CD14-positive monocyte (primary cell): ENCODE measurements around the gene ACTA1. TPM values are rescaled to one million over a fixed set of nuclear protein-coding genes. Genes with fewer than 3 reads are reported as not detected.
A peak's percentile ranks its signal among the peaks of the same experiment; 100 is the strongest.

Experiments
- DNase-seq, 3 donors: peaks; one replicate each; pipeline ENCODE4 v3.0.0-alpha.2; 2011 to 2022
- H2AFZ ChIP-seq: 2 replicates; pipeline ENCODE4 v1.6.0; 2012; ENCODE audit warnings: mild to moderate bottlenecking, low read depth, low read length, inconsistent platforms; ENCODE audit not compliant: insufficient read depth, poor library complexity, severe bottlenecking
- H3K27ac ChIP-seq, 2 donors: 1 replicate in 1 of 2; 2 replicates in 1 of 2; pipeline ENCODE4 v1.5.1; 2012 to 2013; ENCODE audit warnings: low read length in 2 of 2, control low read depth in 1 of 2, inconsistent platforms in 1 of 2, low read depth in 1 of 2, mild to moderate bottlenecking in 1 of 2
- H3K27me3 ChIP-seq, 2 donors: one replicate each; pipeline versions ENCODE4 v1.6.0 to v1.6.1; 2011 to 2013; ENCODE audit warnings: low read length in 2 of 2; ENCODE audit not compliant: control insufficient read depth in 2 of 2, insufficient read depth in 2 of 2
- H3K36me3 ChIP-seq, 2 donors: replicated peaks in 1 of 2; 1 replicate in 1 of 2; 2 replicates in 1 of 2; pipeline versions ENCODE4 v1.5.1 to v1.6.1; 2012 to 2013; ENCODE audit warnings: low read length in 2 of 2, control low read depth in 1 of 2, inconsistent platforms in 1 of 2, mild to moderate bottlenecking in 1 of 2; ENCODE audit not compliant: insufficient read depth in 2 of 2, control insufficient read depth in 1 of 2
- H3K4me1 ChIP-seq, 2 donors: 1 replicate in 1 of 2; 2 replicates in 1 of 2; pipeline versions ENCODE4 v1.5.1 to v1.6.1; 2012 to 2013; ENCODE audit warnings: low read length in 2 of 2, control low read depth in 1 of 2, inconsistent platforms in 1 of 2, mild to moderate bottlenecking in 1 of 2, moderate library complexity in 1 of 2; ENCODE audit not compliant: insufficient read depth in 2 of 2, control insufficient read depth in 1 of 2
- H3K4me2 ChIP-seq: replicated peaks from 2 replicates; pipeline ENCODE3; 2012; ENCODE audit warnings: low read length, moderate library complexity, mild to moderate bottlenecking; ENCODE audit not compliant: poor library complexity, severe bottlenecking; ENCODE audit errors: extremely low read depth
- H3K4me3 ChIP-seq, 3 experiments: fragments of 200-600 bp in 1 of 3; sonication (generic) in 1 of 3; replicated peaks in 1 of 3; 1 replicate in 2 of 3; 2 replicates in 1 of 3; pipeline ENCODE4 v1.5.1; 2011 to 2013; ENCODE audit warnings: low read length in 3 of 3, mild to moderate bottlenecking in 3 of 3, control low read depth in 2 of 3, low read depth in 2 of 3, inconsistent platforms in 1 of 3, moderate library complexity in 1 of 3
- H3K79me2 ChIP-seq: 2 replicates; pipeline ENCODE4 v1.6.0; 2012; ENCODE audit warnings: mild to moderate bottlenecking, control low read depth, inconsistent platforms, low read length, moderate library complexity; ENCODE audit not compliant: insufficient read depth
- H3K9ac ChIP-seq: 2 replicates; pipeline ENCODE4 v1.6.0; 2017; ENCODE audit warnings: low read length, mild to moderate bottlenecking; ENCODE audit not compliant: insufficient read depth, poor library complexity, severe bottlenecking
- H3K9me3 ChIP-seq, 2 donors: replicated peaks in 1 of 2; 1 replicate in 1 of 2; 2 replicates in 1 of 2; pipeline versions ENCODE4 v1.5.1 to v1.6.1; 2012 to 2013; ENCODE audit warnings: low read length in 2 of 2, control low read depth in 1 of 2; ENCODE audit not compliant: control insufficient read depth in 1 of 2, insufficient read depth in 1 of 2
- H4K20me1 ChIP-seq: 2 replicates; pipeline ENCODE4 v1.6.0; 2012; ENCODE audit warnings: mild to moderate bottlenecking, low read length, control low read depth, moderate library complexity; ENCODE audit not compliant: insufficient read depth
- H3K27ac Mint-ChIP-seq, 7 donors: one replicate each; pipeline ENCODE4 v1.8.0; 2020; ENCODE audit warnings: mild to moderate bottlenecking in 7 of 7, mixed read lengths in 7 of 7, moderate library complexity in 6 of 7, inconsistent platforms in 2 of 7
- H3K27me3 Mint-ChIP-seq, 3 donors: one replicate each; pipeline ENCODE4 v1.8.0; 2021 to 2022; ENCODE audit warnings: low read depth in 3 of 3, mild to moderate bottlenecking in 3 of 3, mixed read lengths in 3 of 3, moderate library complexity in 3 of 3, inconsistent platforms in 1 of 3
- H3K36me3 Mint-ChIP-seq, 2 donors: one replicate each; pipeline ENCODE4 v1.8.0; 2020; ENCODE audit warnings: mixed read lengths in 2 of 2, inconsistent platforms in 1 of 2, mild to moderate bottlenecking in 1 of 2
- H3K4me1 Mint-ChIP-seq: one replicate; pipeline ENCODE4 v1.8.0; 2020; ENCODE audit warnings: mild to moderate bottlenecking, mixed read lengths
- H3K4me3 Mint-ChIP-seq, 2 donors: one replicate each; pipeline ENCODE4 v1.8.0; 2020; ENCODE audit warnings: mild to moderate bottlenecking in 2 of 2, mixed read lengths in 2 of 2, moderate library complexity in 1 of 2
- H3K9me3 Mint-ChIP-seq, 7 donors: one replicate each; pipeline ENCODE4 v1.8.0; 2020 to 2022; ENCODE audit warnings: mixed read lengths in 7 of 7, mild to moderate bottlenecking in 6 of 7, moderate library complexity in 6 of 7, inconsistent platforms in 2 of 7
- WGBS: methylation state at CpG from one replicate; pipeline ENCODE4 v1.1.5; 2013; ENCODE audit warnings: missing lambda C conversion rate; ENCODE audit not compliant: insufficient coverage; 5-methylcytosine and 5-hydroxymethylcytosine counted together
- intact Hi-C, 2 donors: fragments of 100-400 bp; cut with micrococcal nuclease; formaldehyde crosslinking; loops; one replicate each; pipeline versions ENCODE4 v1.15.0 to v1.15.1; 2023
- polyA plus RNA-seq, 3 donors: library from polyadenylated mRNA; depleted of rRNA in 1 of 3; unstranded in 2 of 3; stranded (reverse) in 1 of 3; fragments of 300-500 nt in 2 of 3; fragments of >200 nt in 1 of 3; fragmentation: Illumina TruSeq in 2 of 3; gene quantifications; 1 replicate in 2 of 3; 2 replicates in 1 of 3; pipeline ENCODE4 v1.2.3, GENCODE V29; 2012 to 2021
- TF ChIP-seq, protein P1 (sequence below): fragments of 200-600 bp; IDR thresholded peaks from one replicate; pipeline ENCODE4 v1.8.0; 2022; ENCODE audit warnings: antibody characterized with exemption, mild to moderate bottlenecking

ACTA1 gene
- polyA plus RNA-seq, 3 donors: 0.72 TPM; not detected in 2

DNA sequence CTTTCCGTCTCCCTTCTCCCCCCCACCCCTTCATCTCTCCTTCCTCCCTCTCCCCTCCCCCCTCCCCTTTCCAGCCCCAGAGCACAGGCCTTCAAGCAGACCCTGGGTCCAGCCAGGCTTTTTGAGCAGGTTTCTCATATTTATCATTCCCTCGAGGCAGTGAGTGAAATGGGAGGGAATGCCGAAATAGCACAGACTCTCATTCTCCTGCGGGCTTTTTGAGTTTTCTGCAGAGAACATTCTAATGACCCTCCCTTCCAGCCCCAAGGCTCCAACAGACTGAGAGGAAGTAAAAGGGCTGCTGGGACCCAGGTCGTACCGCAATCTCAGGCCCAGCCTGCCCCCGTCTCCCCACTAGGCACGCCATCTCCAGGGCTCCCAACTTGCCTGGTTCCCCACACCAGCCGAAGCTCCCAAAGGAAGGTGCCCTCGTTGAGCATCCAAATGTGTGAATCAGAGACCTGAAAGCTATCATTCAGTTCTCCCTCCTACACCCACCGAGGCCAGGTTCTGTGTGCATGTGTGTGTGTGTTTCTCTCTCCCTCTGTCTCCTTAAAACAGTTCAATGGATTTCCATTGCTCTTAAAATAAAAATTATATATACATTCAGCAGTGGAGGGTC, 22.3 kb downstream of the ACTA1 start:
- TF ChIP-seq, protein P1, sequence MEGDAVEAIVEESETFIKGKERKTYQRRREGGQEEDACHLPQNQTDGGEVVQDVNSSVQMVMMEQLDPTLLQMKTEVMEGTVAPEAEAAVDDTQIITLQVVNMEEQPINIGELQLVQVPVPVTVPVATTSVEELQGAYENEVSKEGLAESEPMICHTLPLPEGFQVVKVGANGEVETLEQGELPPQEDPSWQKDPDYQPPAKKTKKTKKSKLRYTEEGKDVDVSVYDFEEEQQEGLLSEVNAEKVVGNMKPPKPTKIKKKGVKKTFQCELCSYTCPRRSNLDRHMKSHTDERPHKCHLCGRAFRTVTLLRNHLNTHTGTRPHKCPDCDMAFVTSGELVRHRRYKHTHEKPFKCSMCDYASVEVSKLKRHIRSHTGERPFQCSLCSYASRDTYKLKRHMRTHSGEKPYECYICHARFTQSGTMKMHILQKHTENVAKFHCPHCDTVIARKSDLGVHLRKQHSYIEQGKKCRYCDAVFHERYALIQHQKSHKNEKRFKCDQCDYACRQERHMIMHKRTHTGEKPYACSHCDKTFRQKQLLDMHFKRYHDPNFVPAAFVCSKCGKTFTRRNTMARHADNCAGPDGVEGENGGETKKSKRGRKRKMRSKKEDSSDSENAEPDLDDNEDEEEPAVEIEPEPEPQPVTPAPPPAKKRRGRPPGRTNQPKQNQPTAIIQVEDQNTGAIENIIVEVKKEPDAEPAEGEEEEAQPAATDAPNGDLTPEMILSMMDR: no peak
- no peak overlapping the region for H3K27ac ChIP-seq
- peaks cover 0 to 3% of the 10 kb centered on the region in 2 donors for H3K36me3 Mint-ChIP-seq
- no peak for DNase-seq
- H3K4me1 ChIP-seq: peaks cover 40 to 45% of the 10 kb centered on the region in 2 donors
- no peak overlapping the region for H2AFZ ChIP-seq
- peaks cover 0 to 12% (median 3%) of the 10 kb centered on the region in 7 donors for H3K9me3 Mint-ChIP-seq
- H3K9me3 ChIP-seq: peaks cover 0 to 9% of the 10 kb centered on the region in 2 donors
- H3K27me3 ChIP-seq: peaks cover 18 to 50% of the 10 kb centered on the region in 2 donors
- H3K27me3 Mint-ChIP-seq: peaks cover 42 to 66% (median 53%) of the 10 kb centered on the region in 3 donors
- H3K4me3 Mint-ChIP-seq: no peak overlapping the region
- H3K4me1 Mint-ChIP-seq: peaks cover 41% of the 10 kb centered on the region
- intact Hi-C loops: no loop called here
- H4K20me1 ChIP-seq: no peaks in the 10 kb centered on the region
- no peaks in the 10 kb centered on the region for H3K36me3 ChIP-seq
- peak overlapping the region; percentile 65 for H3K4me2 ChIP-seq
- H3K27ac Mint-ChIP-seq: peak overlapping the region in 1 of 7 donors; percentile 9
- 47% methylated on average over 4 of the region's 11 CpGs for WGBS
- H3K4me3 ChIP-seq: no peak overlapping the region
- H3K79me2 ChIP-seq: no peaks in the 10 kb centered on the region
- H3K9ac ChIP-seq: no peak overlapping the region

DNA sequence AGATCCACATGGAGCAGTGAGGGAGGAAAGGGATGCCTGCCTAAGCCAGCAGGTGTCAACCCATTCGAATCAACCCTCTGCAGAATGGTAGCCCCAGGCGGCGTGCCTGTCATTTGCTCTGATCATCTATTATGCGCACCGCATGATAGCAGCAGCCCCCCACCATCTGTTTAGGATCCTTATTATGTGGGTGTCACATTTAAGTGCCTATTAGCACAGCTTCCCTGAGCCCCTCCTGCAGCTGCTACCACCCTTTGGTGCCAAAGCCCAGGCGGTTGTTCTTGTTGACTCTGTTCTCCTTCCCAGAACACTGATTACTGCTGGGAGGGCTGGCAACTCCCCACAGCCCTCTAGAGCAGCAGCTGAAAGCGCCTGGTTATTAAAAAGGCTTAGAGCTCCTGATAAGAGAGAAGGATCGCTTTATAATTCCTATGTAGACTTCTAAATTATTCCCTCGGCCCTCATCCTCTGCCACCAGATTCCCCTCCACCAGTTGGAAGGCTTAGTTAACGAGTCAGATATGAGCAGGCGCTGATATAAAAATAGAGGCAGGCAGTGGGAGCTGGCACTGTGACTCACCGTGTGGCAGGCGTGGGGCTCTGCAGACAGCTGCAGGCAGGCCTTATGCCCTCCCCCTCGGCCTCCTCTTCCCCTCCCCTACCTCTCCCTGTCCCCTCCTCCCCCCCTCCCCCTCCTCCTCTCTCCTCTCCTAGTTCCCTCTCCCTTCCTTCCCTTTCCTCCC, 23.0 kb downstream of the ACTA1 start:
- H3K4me2 ChIP-seq: peak overlapping the region; percentile 65
- no peak overlapping the region for H3K9ac ChIP-seq
- peak; percentile 20 to 40 (median 35) for DNase-seq
- H3K36me3 ChIP-seq: no peaks in the 10 kb centered on the region
- Mint-ChIP-seq H3K27ac (peak overlapping the region in 2 of 7 donors; percentile 22 to 46), H3K9me3 (peaks cover 0 to 14% (median 3%) of the 10 kb centered on the region in 7 donors), H3K4me1 (peaks cover 41% of the 10 kb centered on the region), H3K36me3 (peaks cover 0 to 3% of the 10 kb centered on the region in 2 donors), H3K27me3 (peaks cover 49 to 73% (median 60%) of the 10 kb centered on the region in 3 donors), H3K4me3 (peak overlapping the region; percentile 9 to 89)
- peak overlapping the region in 1 of 3 experiments; percentile 52 for H3K4me3 ChIP-seq
- WGBS: 53% methylated on average over 5 of the region's 14 CpGs
- H4K20me1 ChIP-seq: no peaks in the 10 kb centered on the region
- H3K79me2 ChIP-seq: no peaks in the 10 kb centered on the region
- H3K4me1 ChIP-seq: peaks cover 40 to 45% of the 10 kb centered on the region in 2 donors
- peaks cover 0 to 9% of the 10 kb centered on the region in 2 donors for H3K9me3 ChIP-seq
- TF ChIP-seq, protein P1: no peak
- H2AFZ ChIP-seq: no peak overlapping the region
- peaks cover 20 to 56% of the 10 kb centered on the region in 2 donors for H3K27me3 ChIP-seq
- intact Hi-C loops: no loop called here
- H3K27ac ChIP-seq: peak overlapping the region in 1 of 2 donors; percentile 27
